GM19099 (cell line): ENCODE measurements around the gene KHDC1L.

Experiments used
- POLR2A ChIP-seq: IDR thresholded peaks from 3 replicates; pipeline ENCODE4 v1.6.1; 2011; ENCODE audit warnings: low read depth; ENCODE audit not compliant: insufficient read length; ENCODE audit errors: extremely low read depth

The KHDC1L gene

GRCh38 chr6:73225396-73225795, at the start of gene KHDC1L:
Gene KHDC1L, minus strand, starts transcription at chr6:73225496. Its CDS starts 88 bp downstream, at chr6:73225408.
- no peak for TF ChIP-seq POLR2A

- no peak for TF ChIP-seq POLR2A
Measured at GRCh38 chr6:73264446-73264845, 39.1 kb upstream of the KHDC1L start.

- TF ChIP-seq POLR2A = no peak
Measured at GRCh38 chr6:73263570-73263909, 38.2 kb upstream of the KHDC1L start.

- peak; percentile 79 for TF ChIP-seq POLR2A
Measured at GRCh38 chr6:73262671-73263569, 37.6 kb upstream of the KHDC1L start, which contains the start of gene KHDC1. Gene KHDC1, minus strand, starts transcription at chr6:73263196. Its CDS starts 20,679 bp downstream, at chr6:73242517.

- TF ChIP-seq POLR2A = no peak
Measured at GRCh38 chr6:73258721-73259120, 33.4 kb upstream of the KHDC1L start.

GRCh38 chr6:73252703-73253102, 27.4 kb upstream of the KHDC1L start:
- TF ChIP-seq POLR2A = no peak

- no peak for TF ChIP-seq POLR2A
Measured at GRCh38 chr6:73250016-73250415, 24.7 kb upstream of the KHDC1L start.

GRCh38 chr6:73248192-73248903, 23.1 kb upstream of the KHDC1L start:
- no peak for TF ChIP-seq POLR2A

GRCh38 chr6:73242001-73242400, 16.7 kb upstream of the KHDC1L start:
- no peak for TF ChIP-seq POLR2A

- no peak for TF ChIP-seq POLR2A
Measured at GRCh38 chr6:73240730-73241129, 15.4 kb upstream of the KHDC1L start.

GRCh38 chr6:73236144-73236750, 11.0 kb upstream of the KHDC1L start:
- TF ChIP-seq POLR2A = no peak

GRCh38 chr6:73234733-73235132, 9.4 kb upstream of the KHDC1L start:
- no peak for TF ChIP-seq POLR2A

GRCh38 chr6:73233048-73233447, 7.8 kb upstream of the KHDC1L start:
- TF ChIP-seq POLR2A = no peak

- TF ChIP-seq POLR2A = no peak
Measured at GRCh38 chr6:73231986-73232391, 6.7 kb upstream of the KHDC1L start.

- TF ChIP-seq POLR2A = no peak
Measured at GRCh38 chr6:73227606-73228255, 2.4 kb upstream of the KHDC1L start.
